Mesothelial cell of epicardium (in vitro differentiated cells): ENCODE results near the gene PRPSAP1. TPM values are rescaled to one million over a fixed set of nuclear protein-coding genes. Genes with fewer than 3 reads are reported as not detected.

ENCODE experiments used
- DNase-seq, 2 experiments: peaks; one replicate each; pipeline ENCODE4 v3.0.0; 2021; ENCODE audit warnings: low spot score in 2 of 2; ENCODE audit not compliant: unreplicated experiment in 2 of 2
- H3K27ac Mint-ChIP-seq: 2 replicates; pipeline ENCODE4 v1.8.0; 2021; ENCODE audit warnings: mixed read lengths
- H3K27me3 Mint-ChIP-seq: 2 replicates; pipeline ENCODE4 v1.8.0; 2021; ENCODE audit warnings: low read depth, mixed read lengths
- H3K36me3 Mint-ChIP-seq: 2 replicates; pipeline ENCODE4 v1.8.0; 2021; ENCODE audit warnings: mixed read lengths
- H3K4me1 Mint-ChIP-seq: 2 replicates; pipeline ENCODE4 v1.8.0; 2021; ENCODE audit warnings: mixed read lengths
- H3K4me3 Mint-ChIP-seq: 2 replicates; pipeline ENCODE4 v1.8.0; 2021; ENCODE audit warnings: mild to moderate bottlenecking, moderate library complexity, mixed read lengths
- H3K9me3 Mint-ChIP-seq: 2 replicates; pipeline ENCODE4 v1.8.0; 2021; ENCODE audit warnings: mixed read lengths
- CTCF ChIP-seq: fragments of 200-600 bp; sonication (generic); IDR thresholded peaks from one replicate; pipeline ENCODE4 v1.5.0; 2021; ENCODE audit warnings: antibody characterized with exemption; ENCODE audit not compliant: unreplicated experiment
- total RNA-seq: library from RNA; stranded (reverse); gene quantifications from 3 replicates; pipeline ENCODE4 v1.2.1, GENCODE V29; 2021

PRPSAP1 gene
- total RNA-seq, 1 donor from 2014 or later: 51.3 TPM

DNA sequence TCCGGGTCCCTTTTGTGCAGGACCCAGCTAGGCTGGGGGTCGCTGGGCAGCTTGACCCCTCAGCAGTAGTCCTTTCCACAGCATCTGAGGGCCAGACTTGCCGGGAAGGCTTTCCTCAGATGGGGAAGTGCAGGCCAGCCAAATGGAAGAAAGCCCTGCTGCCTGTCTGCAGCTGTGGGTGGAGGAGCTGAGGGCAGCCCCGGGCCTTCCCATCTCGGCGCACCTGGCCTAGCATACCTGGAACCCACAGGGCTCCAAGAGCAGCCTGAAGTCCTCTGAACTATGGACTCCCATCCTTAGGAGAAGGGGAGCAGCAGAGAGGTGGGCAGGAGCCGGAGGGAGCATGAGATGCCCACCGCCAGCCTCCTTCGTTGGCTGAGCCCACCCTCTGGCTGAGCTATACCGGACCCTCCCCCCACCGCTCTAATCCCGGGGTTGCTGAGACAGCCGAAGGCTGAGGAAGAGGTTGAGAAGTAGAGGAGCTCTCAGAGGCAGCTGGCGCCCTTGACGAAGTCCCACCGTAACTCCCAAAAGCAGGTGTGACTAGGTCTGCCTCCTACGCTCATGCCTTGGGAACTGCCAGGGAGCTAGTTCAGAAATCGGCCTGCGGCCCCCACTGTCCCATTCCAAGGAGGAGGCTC, 75.3 kb downstream of the PRPSAP1 start:
- Mint-ChIP-seq H3K4me1 (peaks cover 12% of the 10 kb centered on the region), H3K4me3 (no peak overlapping the region), H3K36me3 (no peaks in the 10 kb centered on the region), H3K27ac (no peak overlapping the region), H3K27me3 (no peaks in the 10 kb centered on the region), H3K9me3 (no peaks in the 10 kb centered on the region)
- no peak for TF ChIP-seq CTCF
- no peak for DNase-seq

- no peaks in the 10 kb centered on the region for H3K27me3 Mint-ChIP-seq
- no peak for DNase-seq
- H3K9me3 Mint-ChIP-seq: no peaks in the 10 kb centered on the region
- H3K27ac Mint-ChIP-seq: no peak overlapping the region
- no peaks in the 10 kb centered on the region for H3K36me3 Mint-ChIP-seq
- no peak for TF ChIP-seq CTCF
- no peak overlapping the region for H3K4me3 Mint-ChIP-seq
- peaks cover 14% of the 10 kb centered on the region for H3K4me1 Mint-ChIP-seq
Measured at GRCh38 chr17:76277300-76278267, 76.1 kb downstream of the PRPSAP1 start.

DNA sequence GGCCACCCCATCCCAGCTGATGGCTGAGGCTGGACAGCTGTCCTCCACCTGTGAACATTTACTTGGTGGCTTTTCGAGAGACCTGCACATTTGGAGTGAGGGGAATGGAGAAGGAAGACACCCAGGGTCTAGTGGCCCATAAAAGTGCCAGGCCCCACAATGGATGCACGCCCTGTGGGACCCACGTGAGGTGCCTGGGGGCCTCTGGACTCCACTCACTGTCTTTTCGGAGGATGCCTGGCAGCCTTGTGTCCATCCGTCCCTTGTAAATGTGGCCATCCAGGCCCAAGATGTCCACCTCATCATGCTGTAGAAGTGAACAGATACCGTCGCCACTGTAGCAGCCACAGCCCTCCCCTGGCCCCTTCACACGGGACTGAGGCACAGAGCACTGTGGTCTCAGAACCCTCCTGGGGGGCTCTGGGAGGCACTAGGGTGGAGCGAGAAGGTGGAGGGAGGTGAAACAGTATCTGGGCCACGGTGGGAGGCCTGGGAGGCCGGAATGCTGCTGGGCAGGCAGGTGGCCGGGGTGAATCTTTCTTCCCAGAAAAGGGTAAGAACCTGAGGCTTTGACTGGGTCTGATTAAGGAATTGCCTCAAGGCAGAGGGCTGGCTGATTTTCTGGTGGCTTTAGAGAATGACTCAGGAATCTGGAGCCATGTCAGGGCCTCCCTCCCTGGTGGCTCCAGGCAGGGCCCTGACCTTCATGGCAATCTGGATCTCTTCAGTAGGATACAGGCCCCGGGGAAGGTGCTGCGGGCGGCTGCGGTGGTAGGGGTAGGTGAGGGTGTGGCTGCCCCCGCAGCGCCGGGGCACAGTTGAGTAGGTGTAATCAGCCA, 77.0 kb downstream of the PRPSAP1 start:
- no peak overlapping the region for H3K4me3 Mint-ChIP-seq
- no peak for TF ChIP-seq CTCF
- no peaks in the 10 kb centered on the region for H3K9me3 Mint-ChIP-seq
- DNase-seq: no peak
- peak overlapping the region; percentile 75 for H3K27ac Mint-ChIP-seq
- H3K27me3 Mint-ChIP-seq: no peaks in the 10 kb centered on the region
- no peaks in the 10 kb centered on the region for H3K36me3 Mint-ChIP-seq
- peaks cover 14% of the 10 kb centered on the region for H3K4me1 Mint-ChIP-seq

- no peak overlapping the region for H3K4me3 Mint-ChIP-seq
Measured at GRCh38 chr17:76276069-76276431, 77.7 kb downstream of the PRPSAP1 start.

More at GRCh38 chr17:76276069-76276431, 77.7 kb downstream of the PRPSAP1 start:
- Mint-ChIP-seq H3K27me3 (no peaks in the 10 kb centered on the region), H3K27ac (no peak overlapping the region), H3K9me3 (no peaks in the 10 kb centered on the region), H3K36me3 (no peaks in the 10 kb centered on the region), H3K4me1 (peaks cover 14% of the 10 kb centered on the region)
- DNase-seq: no peak
- TF ChIP-seq CTCF: no peak
